ENCODE results near the gene C1orf52.

Gene C1orf52

DNA sequence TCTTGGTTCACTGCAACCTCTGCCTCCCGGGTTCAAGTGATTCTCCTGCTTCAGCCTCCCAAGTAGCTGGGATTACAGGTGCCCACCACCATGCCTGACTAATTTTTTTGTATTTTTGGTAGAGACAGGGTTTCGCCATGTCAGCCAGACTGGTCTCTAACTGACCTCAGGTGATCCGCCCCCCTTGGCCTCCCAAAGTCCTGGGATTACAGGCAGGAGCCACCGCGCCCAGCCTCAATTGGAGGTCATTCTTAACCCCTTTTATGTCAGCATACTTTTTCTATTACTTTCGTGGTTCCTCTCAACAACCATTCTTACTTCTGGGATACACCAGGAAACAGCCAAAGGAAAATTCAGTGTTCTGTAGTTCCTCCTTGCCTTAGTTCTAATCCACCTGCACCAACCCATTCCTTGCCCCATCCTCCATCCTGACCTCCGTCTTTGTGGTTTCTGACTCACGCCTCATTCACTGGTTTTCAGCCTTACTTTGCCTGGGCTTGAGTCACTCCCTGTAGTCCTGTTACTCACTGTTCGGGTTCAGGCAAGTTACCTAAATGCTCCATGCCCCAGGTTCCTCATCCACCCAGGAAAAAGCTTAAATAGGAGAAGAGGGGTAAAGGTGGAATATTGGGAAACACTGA is 29.9 kb upstream of the C1orf52 start:
- Mint-ChIP-seq H3K9me3 (no peaks in the 10 kb centered on the region), H3K4me3 (no peak overlapping the region), H3K4me1 (ENCODE audit: low read depth) (peaks cover 5% of the 10 kb centered on the region), H3K27ac (no peak overlapping the region), H3K36me3 (ENCODE audit: low read depth) (no peaks in the 10 kb centered on the region), H3K27me3 (no peaks in the 10 kb centered on the region)
- intact Hi-C loops (cut with micrococcal nuclease) = no loop called here

DNA sequence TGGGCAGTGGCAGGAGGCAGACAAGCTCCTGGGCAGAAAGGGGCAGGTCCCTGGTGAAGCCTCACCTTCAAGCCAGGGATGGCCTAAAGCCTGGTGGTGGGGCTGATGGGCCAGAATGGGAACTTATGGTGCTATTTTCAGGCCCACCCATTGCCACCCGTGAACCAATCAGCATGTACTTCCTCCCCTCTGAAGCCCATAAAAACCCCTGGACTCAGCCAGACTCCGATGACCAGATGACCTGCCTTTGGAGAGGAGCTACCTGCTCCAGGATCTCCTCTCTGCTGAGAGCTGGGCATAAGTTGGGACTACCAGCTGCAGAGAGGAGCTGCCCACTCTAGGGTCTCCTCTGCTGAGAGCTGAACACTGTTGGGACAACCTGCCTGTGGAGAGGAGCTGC is 24.7 kb upstream of the C1orf52 start:
- Mint-ChIP-seq H3K4me3 (no peak overlapping the region), H3K36me3 (ENCODE audit: low read depth) (no peaks in the 10 kb centered on the region), H3K27me3 (peaks cover 9% of the 10 kb centered on the region), H3K27ac (no peak overlapping the region), H3K9me3 (no peaks in the 10 kb centered on the region), H3K4me1 (ENCODE audit: low read depth) (peaks cover 21% of the 10 kb centered on the region)
- intact Hi-C loops (cut with micrococcal nuclease) = no loop called here

DNA sequence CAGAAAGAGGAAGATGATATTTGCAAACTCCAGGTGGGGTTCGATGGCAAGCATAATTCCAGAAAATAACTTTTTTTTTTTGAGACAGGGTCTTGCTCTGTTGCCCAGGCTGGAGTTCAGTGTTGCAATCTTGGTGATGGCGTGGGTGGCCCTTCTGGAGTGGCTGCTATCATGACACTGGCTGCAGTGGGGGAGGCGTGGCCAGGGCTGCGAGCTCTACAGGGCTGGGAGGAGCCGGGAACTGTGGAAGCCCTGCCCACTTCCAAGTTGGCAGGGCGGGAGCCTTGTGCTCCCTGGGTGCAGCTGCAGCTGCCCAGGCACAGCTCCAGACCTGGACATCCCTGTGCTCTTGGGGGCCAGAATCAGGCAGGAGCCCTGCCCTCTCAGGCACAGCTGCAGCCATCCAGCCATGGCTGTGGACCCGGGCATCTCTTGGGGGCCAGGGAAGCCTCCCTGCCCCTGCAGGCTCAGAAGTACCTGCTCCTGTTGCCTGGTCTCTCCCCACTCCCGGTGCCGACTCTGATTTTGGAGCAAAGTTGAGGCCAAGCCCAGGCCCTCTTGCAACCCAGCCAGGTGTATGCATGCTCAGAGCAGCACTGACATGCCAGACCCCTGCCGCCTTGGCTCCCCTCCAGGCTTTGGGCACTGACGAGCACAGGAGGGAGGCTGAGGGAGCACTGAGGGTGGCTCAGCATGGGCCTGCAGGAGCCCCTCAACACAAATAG is 24.2 kb upstream of the C1orf52 start:
- Mint-ChIP-seq H3K4me3 (no peak overlapping the region), H3K36me3 (ENCODE audit: low read depth) (no peaks in the 10 kb centered on the region), H3K9me3 (no peaks in the 10 kb centered on the region), H3K27ac (no peak overlapping the region), H3K27me3 (peaks cover 9% of the 10 kb centered on the region), H3K4me1 (ENCODE audit: low read depth) (peaks cover 27% of the 10 kb centered on the region)
- intact Hi-C loops (cut with micrococcal nuclease) = no loop called here

DNA sequence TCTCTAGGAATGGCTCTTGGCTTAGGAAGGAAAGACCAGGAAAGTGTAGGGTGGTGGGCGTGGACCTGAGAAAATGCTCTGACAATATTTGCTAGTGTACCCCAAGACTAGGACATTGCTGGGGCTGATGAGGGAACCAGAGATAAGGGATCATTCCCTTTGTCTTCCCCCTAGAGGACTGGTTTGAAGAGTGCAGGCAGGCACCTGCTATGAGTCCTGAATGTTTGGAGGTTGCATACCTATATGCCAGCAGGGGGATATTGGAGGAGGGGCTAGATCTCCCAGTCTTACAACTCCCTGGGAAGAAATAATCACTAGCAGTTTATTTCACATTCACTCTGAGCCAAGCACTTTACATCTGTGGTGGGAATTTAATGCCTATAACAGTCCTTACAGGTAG is 23.0 kb upstream of the C1orf52 start:
- Mint-ChIP-seq H3K9me3 (no peaks in the 10 kb centered on the region), H3K27ac (no peak overlapping the region), H3K4me3 (no peak overlapping the region), H3K27me3 (peaks cover 9% of the 10 kb centered on the region), H3K4me1 (ENCODE audit: low read depth) (peaks cover 29% of the 10 kb centered on the region), H3K36me3 (ENCODE audit: low read depth) (no peaks in the 10 kb centered on the region)
- intact Hi-C loops (cut with micrococcal nuclease) = no loop called here

DNA sequence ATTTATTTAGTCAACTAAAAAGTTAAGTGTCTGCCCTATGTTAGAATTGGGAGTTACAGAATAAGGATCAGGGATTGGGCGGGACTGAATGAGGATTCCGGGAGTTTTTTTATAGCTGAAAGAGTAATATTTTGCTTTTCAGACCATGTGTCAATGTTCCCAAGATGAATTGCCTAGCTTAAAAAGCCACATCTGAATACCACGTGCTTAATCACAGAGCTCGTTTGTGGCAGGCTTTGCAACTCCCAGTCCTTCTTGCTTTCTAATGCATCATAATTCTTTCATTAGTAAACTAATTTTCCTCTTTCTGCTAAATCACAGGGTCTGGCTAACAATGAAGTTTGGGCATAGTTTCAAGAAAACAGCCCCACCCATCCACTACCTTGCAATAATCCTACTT is 21.2 kb upstream of the C1orf52 start:
- Mint-ChIP-seq H3K9me3 (no peaks in the 10 kb centered on the region), H3K27me3 (peaks cover 9% of the 10 kb centered on the region), H3K4me1 (ENCODE audit: low read depth) (peaks cover 29% of the 10 kb centered on the region), H3K27ac (no peak overlapping the region), H3K4me3 (no peak overlapping the region), H3K36me3 (ENCODE audit: low read depth) (peaks cover 8% of the 10 kb centered on the region)
- intact Hi-C loops (cut with micrococcal nuclease) = no loop called here

DNA sequence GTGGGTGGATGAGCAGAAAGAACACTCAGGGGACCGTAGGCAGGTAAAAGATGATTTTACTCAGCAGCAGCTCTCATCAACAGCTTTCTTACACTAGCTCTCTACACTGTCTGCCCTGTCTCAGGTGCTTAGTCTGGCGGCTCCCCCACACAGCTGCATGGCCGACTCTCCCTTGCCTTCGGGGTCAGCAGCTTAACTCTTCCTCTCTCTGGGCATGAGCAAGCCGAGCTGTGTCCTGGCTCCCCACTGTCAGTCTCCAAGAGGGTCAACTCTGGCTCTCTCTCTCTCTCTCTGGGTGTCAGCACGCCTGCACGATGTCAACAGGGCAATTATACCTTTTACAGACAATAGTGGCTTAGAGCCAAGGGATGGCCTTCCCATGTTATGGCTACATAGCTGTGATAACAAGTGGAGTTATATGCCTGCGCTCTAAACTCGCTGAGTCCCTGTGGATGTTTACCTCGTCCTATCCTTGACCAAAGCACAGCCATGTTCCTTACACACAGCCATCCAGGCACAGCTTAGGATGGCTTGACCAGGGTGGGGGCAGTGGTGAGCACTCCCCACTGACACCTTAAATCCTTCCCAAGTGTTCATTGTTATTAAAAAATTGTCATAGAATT is 20.1 kb upstream of the C1orf52 start:
- Mint-ChIP-seq H3K4me1 (ENCODE audit: low read depth) (peaks cover 38% of the 10 kb centered on the region), H3K9me3 (no peaks in the 10 kb centered on the region), H3K4me3 (no peak overlapping the region), H3K27ac (peak overlapping the region; percentile 84), H3K27me3 (peaks cover 9% of the 10 kb centered on the region), H3K36me3 (ENCODE audit: low read depth) (peaks cover 13% of the 10 kb centered on the region)
- intact Hi-C loops (cut with micrococcal nuclease) = loop anchor here (5.0 to 10.0 kb wide), 2 partner anchors 587 to 1425 kb away; partner anchors contain the start of genes SH3GLB1 and SSX2IP

DNA sequence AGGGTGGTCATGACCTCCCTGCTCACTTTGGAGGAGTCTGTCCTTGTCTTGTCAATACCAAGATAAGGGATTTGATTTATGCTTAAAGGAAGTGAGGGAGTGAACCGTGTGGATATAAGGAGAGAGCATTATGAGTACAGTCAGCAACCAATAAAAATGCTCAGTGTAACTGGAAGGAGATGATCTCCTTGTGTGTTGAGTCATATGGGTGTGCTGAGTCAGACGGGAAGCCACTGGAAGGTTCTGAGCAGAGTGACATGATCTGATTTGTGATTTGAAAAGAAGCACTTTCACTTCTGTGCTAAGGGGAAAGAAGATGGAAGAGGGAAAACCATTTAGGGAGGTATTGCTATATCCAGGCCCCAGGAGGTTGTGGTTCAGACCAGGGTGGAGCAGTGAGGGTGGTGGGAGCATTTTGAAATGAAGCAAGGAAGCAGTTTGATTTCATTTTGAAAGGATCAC is 19.4 kb upstream of the C1orf52 start:
- Mint-ChIP-seq H3K4me3 (peak overlapping the region; percentile 37), H3K27me3 (peaks cover 9% of the 10 kb centered on the region), H3K36me3 (ENCODE audit: low read depth) (peaks cover 17% of the 10 kb centered on the region), H3K4me1 (ENCODE audit: low read depth) (peaks cover 44% of the 10 kb centered on the region), H3K9me3 (no peaks in the 10 kb centered on the region), H3K27ac (peak overlapping the region; percentile 84)
- intact Hi-C loops (cut with micrococcal nuclease) = loop anchor here (5.0 to 10.0 kb wide), 2 partner anchors 587 to 1426 kb away; partner anchors contain the start of genes SH3GLB1 and SSX2IP

DNA sequence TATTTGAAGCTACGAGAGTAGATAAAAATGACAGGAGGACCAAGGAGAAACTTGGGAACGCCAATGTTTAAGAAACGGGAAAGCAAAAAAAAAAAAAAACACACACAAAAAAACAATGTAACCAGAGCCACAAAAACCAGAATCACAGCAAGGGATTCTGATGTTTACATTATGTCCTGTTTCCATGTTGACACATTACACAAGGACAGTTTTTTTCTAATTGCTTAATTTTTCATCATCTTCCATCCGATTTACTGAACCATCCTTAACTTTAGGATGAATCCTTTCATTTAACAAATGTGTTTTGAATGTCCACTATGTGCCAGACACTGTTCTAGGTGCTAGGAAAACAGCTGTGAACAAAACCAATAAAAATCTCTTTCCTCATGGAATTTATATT is 18.3 kb upstream of the C1orf52 start:
- Mint-ChIP-seq H3K27ac (peak overlapping the region; percentile 99), H3K36me3 (ENCODE audit: low read depth) (peaks cover 27% of the 10 kb centered on the region), H3K9me3 (no peaks in the 10 kb centered on the region), H3K4me3 (no peak overlapping the region), H3K4me1 (ENCODE audit: low read depth) (peaks cover 55% of the 10 kb centered on the region), H3K27me3 (peaks cover 9% of the 10 kb centered on the region)
- intact Hi-C loops (cut with micrococcal nuclease) = loop anchor here (5.0 to 10.0 kb wide), 2 partner anchors 586 to 1427 kb away; partner anchors contain the start of genes SH3GLB1 and SSX2IP

DNA sequence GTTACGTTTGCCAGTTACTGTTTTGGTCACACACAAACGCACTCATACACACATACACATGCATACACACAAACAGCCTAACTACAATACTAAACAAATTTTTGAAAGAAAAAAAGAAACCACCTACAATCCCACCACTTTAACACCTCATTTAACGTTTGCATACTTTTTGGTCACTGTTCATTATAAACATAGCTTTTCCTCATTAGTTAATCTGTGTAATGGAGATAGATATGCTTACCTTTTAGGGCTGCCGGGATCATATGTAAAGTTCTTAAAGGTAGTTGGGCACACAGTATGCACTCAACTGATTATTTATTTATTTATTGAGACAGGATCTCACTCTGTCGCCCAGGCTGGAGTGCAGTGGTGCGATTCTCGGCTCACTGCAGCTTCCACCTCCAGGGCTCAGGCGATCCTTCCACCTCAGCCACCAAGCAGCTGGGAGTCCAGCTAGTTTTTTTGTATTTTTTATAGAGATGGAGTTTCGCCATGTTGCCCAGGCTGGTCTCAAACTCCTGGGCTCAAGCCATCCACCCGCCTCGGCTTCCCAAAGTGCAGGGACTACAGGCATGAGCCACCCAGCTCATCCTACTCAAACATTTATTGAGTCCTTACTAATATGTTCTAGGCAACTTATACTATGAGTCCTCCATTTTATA is 17.6 kb upstream of the C1orf52 start:
- H3K4me1 Mint-ChIP-seq (ENCODE audit: low read depth) = peaks cover 56% of the 10 kb centered on the region
- H3K9me3 Mint-ChIP-seq = no peaks in the 10 kb centered on the region
- peak overlapping the region; percentile 97 for H3K4me3 Mint-ChIP-seq
- peaks cover 31% of the 10 kb centered on the region for H3K36me3 Mint-ChIP-seq (ENCODE audit: low read depth)
- H3K27ac Mint-ChIP-seq = peak overlapping the region; percentile 99
- peaks cover 6% of the 10 kb centered on the region for H3K27me3 Mint-ChIP-seq
- intact Hi-C loops (cut with micrococcal nuclease) = loop anchor here (1.0 to 10.0 kb wide), 3 partner anchors 18 to 1428 kb away; partner anchors contain the start of genes C1orf52, SH3GLB1 and SSX2IP

DNA sequence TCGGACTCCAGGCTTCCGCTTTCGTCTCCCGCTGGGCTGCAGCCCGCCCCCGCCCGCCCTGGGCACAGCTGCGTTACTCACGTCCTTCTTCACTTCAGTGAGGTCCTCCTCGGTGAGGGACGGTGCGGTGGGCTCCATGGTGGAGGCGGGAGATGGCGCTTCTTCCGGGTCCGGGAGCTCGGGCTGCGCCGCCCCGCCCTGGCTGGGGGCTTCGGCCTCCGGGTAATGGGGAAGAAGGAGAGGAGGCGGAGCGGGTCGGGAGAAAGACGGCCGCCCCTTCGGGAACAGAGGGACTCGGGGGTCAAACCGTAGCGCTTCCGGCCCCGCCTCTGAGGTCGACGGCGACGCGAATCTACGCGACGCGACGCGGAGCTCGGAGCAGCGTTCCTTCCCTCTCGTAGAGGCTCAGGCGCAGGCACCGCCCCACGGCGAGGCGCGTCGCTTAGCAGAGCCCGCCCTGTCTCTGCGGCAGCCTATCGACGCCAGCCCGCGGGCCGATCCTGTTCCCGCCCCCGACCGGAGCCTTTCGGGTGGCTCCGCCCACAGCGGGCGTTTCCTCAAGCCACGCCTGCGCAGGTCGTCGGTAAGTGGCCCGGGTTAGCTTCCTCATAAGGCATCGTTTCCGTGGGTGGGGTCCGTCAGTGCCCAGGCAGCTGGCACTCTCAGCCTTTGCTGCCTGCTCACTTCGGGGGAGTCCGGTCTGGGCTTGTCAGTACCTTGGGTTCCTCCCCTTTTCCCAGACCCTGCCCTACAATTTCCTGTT is 16.9 kb upstream of the C1orf52 start, which contains the start of gene BCL10:
Gene BCL10 (minus strand): TSS at position 418 of the 763 bp plus-strand sequence. CDS start 280 bp downstream, at position 138.
- no peaks in the 10 kb centered on the region for H3K9me3 Mint-ChIP-seq
- peaks cover 5% of the 10 kb centered on the region for H3K27me3 Mint-ChIP-seq
- H3K36me3 Mint-ChIP-seq (ENCODE audit: low read depth) = peaks cover 36% of the 10 kb centered on the region
- peaks cover 56% of the 10 kb centered on the region for H3K4me1 Mint-ChIP-seq (ENCODE audit: low read depth)
- intact Hi-C loops (cut with micrococcal nuclease) = loop anchor here (1.0 to 10.0 kb wide), 3 partner anchors 17 to 1428 kb away; partner anchors contain the start of genes C1orf52, SH3GLB1 and SSX2IP
- H3K4me3 Mint-ChIP-seq = peak within 1 kb of the TSS; percentile 97
- peak within 1 kb of the TSS; percentile 99 for H3K27ac Mint-ChIP-seq

DNA sequence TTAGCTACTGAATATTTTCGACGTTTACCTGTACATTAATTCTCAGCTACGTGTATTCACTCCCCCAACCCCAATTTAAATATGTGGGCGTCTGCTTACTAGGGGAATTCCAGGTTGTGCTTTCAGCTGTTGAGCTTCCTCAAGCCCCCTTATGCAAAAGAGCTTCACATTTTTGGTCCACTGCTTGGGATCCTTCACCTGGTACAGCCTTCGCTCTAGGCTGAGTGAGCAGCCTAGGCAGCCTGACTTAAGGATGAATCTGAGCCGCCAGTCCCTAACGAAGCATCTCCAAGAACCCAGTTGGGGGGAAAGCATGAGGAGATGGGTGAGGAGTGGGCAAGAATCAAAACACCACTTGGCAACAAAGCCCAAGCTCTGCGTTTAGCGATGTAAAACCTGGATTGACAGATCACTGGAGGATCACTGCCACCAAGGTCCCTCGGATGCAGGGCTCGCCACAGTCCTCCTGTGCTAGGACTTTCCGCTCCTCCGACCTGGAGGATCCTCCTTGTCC is 16.3 kb upstream of the C1orf52 start:
- Mint-ChIP-seq H3K9me3 (no peaks in the 10 kb centered on the region), H3K4me3 (peak overlapping the region; percentile 97), H3K4me1 (ENCODE audit: low read depth) (peaks cover 57% of the 10 kb centered on the region), H3K27ac (peak overlapping the region; percentile 99), H3K36me3 (ENCODE audit: low read depth) (peaks cover 42% of the 10 kb centered on the region), H3K27me3 (peaks cover 3% of the 10 kb centered on the region)
- intact Hi-C loops (cut with micrococcal nuclease) = loop anchor here (1.0 to 10.0 kb wide), 3 partner anchors 16 to 1429 kb away; partner anchors contain the start of genes C1orf52, SH3GLB1 and SSX2IP

DNA sequence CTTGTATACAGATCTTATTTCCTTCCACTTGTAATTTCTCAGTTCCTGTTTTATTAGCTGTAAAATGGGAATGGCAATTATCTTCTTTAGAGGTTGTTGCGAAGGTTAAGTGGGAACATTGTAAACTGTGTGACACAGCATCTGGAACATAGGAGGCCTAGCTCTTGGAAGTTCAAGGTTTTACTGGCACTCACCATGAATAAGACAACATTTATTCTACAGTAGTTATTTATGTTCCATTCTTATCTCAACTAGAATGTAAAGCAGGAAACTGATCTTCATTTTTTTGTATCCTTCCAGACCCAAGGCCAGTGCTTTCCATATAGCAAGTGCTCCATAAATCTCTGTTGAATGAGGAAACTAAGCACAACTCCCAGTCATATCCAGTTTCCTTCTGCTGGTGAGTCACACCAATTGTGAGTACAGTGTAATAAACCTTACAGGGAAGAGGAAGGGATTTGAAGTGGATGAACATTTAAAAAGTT is 15.5 kb upstream of the C1orf52 start:
- peak overlapping the region; percentile 99 for H3K27ac Mint-ChIP-seq
- peaks cover 50% of the 10 kb centered on the region for H3K36me3 Mint-ChIP-seq (ENCODE audit: low read depth)
- peak overlapping the region; percentile 97 for H3K4me3 Mint-ChIP-seq
- intact Hi-C loops (cut with micrococcal nuclease) = loop anchor here (5.0 to 10.0 kb wide), 2 partner anchors 583 to 1430 kb away; partner anchors contain the start of genes SH3GLB1 and SSX2IP
- no peaks in the 10 kb centered on the region for H3K27me3 Mint-ChIP-seq
- no peaks in the 10 kb centered on the region for H3K9me3 Mint-ChIP-seq
- peaks cover 58% of the 10 kb centered on the region for H3K4me1 Mint-ChIP-seq (ENCODE audit: low read depth)
